Colonic mucosa (tissue), 4 donors: Measurements from ENCODE around the gene FERMT3. TPM values are rescaled to one million over a fixed set of nuclear protein-coding genes. Genes with fewer than 3 reads are reported as not detected.

Experiments
- DNase-seq: peaks from one replicate; pipeline ENCODE4 v3.0.0-alpha.2; 2020
- H3K27ac ChIP-seq: fragments of 200-600 bp; one replicate; pipeline ENCODE4 v1.8.0; 2021
- H3K27me3 ChIP-seq: fragments of 200-600 bp; one replicate; pipeline ENCODE4 v1.8.0; 2021
- H3K36me3 ChIP-seq: fragments of 200-600 bp; one replicate; pipeline ENCODE4 v1.8.0; 2021
- H3K4me1 ChIP-seq: fragments of 200-600 bp; one replicate; pipeline ENCODE4 v1.8.0; 2021; ENCODE audit warnings: mild to moderate bottlenecking
- H3K4me3 ChIP-seq: fragments of 200-600 bp; one replicate; pipeline ENCODE4 v1.8.0; 2021
- H3K9ac ChIP-seq, 2 donors: one replicate each; pipeline ENCODE4 v1.7.0; 2013; ENCODE audit warnings: control low read depth in 2 of 2, low read depth in 2 of 2, low read length in 2 of 2
- H3K9me3 ChIP-seq: fragments of 200-600 bp; one replicate; pipeline ENCODE4 v1.8.0; 2021
- CTCF ChIP-seq: fragments of 200-600 bp; IDR thresholded peaks from one replicate; pipeline ENCODE4 v1.8.0; 2022; ENCODE audit warnings: antibody characterized with exemption, mild to moderate bottlenecking
- intact Hi-C: fragments of 100-400 bp; cut with DNase I; formaldehyde crosslinking; loops from one replicate; pipeline ENCODE4 v1.14.1; 2022
- total RNA-seq, 2 donors: library from RNA; stranded (reverse); fragmentation: NEBNext Ultra II Directional in 1 of 2; extraction: Animal tissue kit (Norgen Biotek cat#: 25700) in 1 of 2; gene quantifications; one replicate each; pipeline ENCODE4 v1.2.1, GENCODE V29; 2021
- donor health status: healthy.
- donor health status: DM: no; HTN: no; CAD: no.
- donor health status: DM: no; HTN: no; CAD: no.

Gene FERMT3
- total RNA-seq, 2 donors from 2014 or later = 10.9 to 16.6 TPM

GRCh38 chr11:64263021-64263946, 56.8 kb downstream of the FERMT3 start:
- Histone ChIP-seq H3K9ac (no peak overlapping the region), H3K9me3 (no peaks in the 10 kb centered on the region), H3K4me1 (peaks cover 9% of the 10 kb centered on the region), H3K27ac (no peak overlapping the region), H3K27me3 (no peaks in the 10 kb centered on the region), H3K4me3 (no peak overlapping the region), H3K36me3 (peaks cover 31% of the 10 kb centered on the region)
- intact Hi-C loops = no loop called here
- TF ChIP-seq CTCF = no peak
- no peak for DNase-seq

- no peak overlapping the region for H3K4me3 ChIP-seq
- H3K27me3 ChIP-seq = no peaks in the 10 kb centered on the region
- no peaks in the 10 kb centered on the region for H3K9me3 ChIP-seq
- no peak for TF ChIP-seq CTCF
- H3K36me3 ChIP-seq = peaks cover 27% of the 10 kb centered on the region
- DNase-seq = no peak
- H3K9ac ChIP-seq = no peak overlapping the region
- no peak overlapping the region for H3K27ac ChIP-seq
- peaks cover 15% of the 10 kb centered on the region for H3K4me1 ChIP-seq
- intact Hi-C loops = no loop called here
Measured at GRCh38 chr11:64263947-64264317, 57.4 kb downstream of the FERMT3 start.

GRCh38 chr11:64264371-64264852, 57.9 kb downstream of the FERMT3 start:
- no peak for TF ChIP-seq CTCF
- H3K4me1 ChIP-seq = peaks cover 16% of the 10 kb centered on the region
- no peak overlapping the region for H3K27ac ChIP-seq
- DNase-seq = no peak
- H3K27me3 ChIP-seq = no peaks in the 10 kb centered on the region
- no peaks in the 10 kb centered on the region for H3K9me3 ChIP-seq
- intact Hi-C loops = no loop called here
- no peak overlapping the region for H3K4me3 ChIP-seq
- H3K9ac ChIP-seq = no peak overlapping the region
- H3K36me3 ChIP-seq = peaks cover 22% of the 10 kb centered on the region

- H3K27ac ChIP-seq = no peak overlapping the region
- no peak for DNase-seq
- no peak for TF ChIP-seq CTCF
- no peaks in the 10 kb centered on the region for H3K27me3 ChIP-seq
- H3K9me3 ChIP-seq = no peaks in the 10 kb centered on the region
- peak overlapping the region in 1 of 2 donors; percentile 29 for H3K9ac ChIP-seq
- H3K4me1 ChIP-seq = peaks cover 16% of the 10 kb centered on the region
- peaks cover 22% of the 10 kb centered on the region for H3K36me3 ChIP-seq
- intact Hi-C loops = no loop called here
- no peak overlapping the region for H3K4me3 ChIP-seq
Measured at GRCh38 chr11:64265176-64266160, 58.9 kb downstream of the FERMT3 start.

GRCh38 chr11:64266339-64266738, 59.8 kb downstream of the FERMT3 start:
- TF ChIP-seq CTCF = no peak
- Histone ChIP-seq H3K9me3 (no peaks in the 10 kb centered on the region), H3K4me1 (peaks cover 16% of the 10 kb centered on the region), H3K4me3 (no peak overlapping the region), H3K36me3 (peaks cover 22% of the 10 kb centered on the region), H3K27ac (no peak overlapping the region), H3K27me3 (no peaks in the 10 kb centered on the region), H3K9ac (peak overlapping the region in 1 of 2 donors; percentile 29)
- no peak for DNase-seq
- intact Hi-C loops = no loop called here
